BLaER1 (cell line): ENCODE data around the gene NCKAP5.

ENCODE experiments used
- H3K27ac ChIP-seq: shearing (Covaris generic); formaldehyde crosslinking; 2 replicates; pipeline ENCODE4 v1.8.1; 2022
- H3K27me3 ChIP-seq: shearing (Covaris generic); formaldehyde crosslinking; 2 replicates; pipeline ENCODE4 v1.8.1; 2022
- H3K36me3 ChIP-seq: shearing (Covaris generic); formaldehyde crosslinking; 2 replicates; pipeline ENCODE4 v1.8.1; 2022
- H3K4me1 ChIP-seq: shearing (Covaris generic); formaldehyde crosslinking; 2 replicates; pipeline ENCODE4 v1.8.1; 2022
- H3K4me2 ChIP-seq: shearing (Covaris generic); formaldehyde crosslinking; 2 replicates; pipeline ENCODE4 v1.8.1; 2022
- H3K4me3 ChIP-seq: shearing (Covaris generic); formaldehyde crosslinking; 2 replicates; pipeline ENCODE4 v1.8.1; 2022
- H3K9ac ChIP-seq: shearing (Covaris generic); formaldehyde crosslinking; 2 replicates; pipeline ENCODE4 v1.8.1; 2022
- H3K9me3 ChIP-seq: shearing (Covaris generic); formaldehyde crosslinking; 2 replicates; pipeline ENCODE4 v1.8.1; 2022
- H4K20me1 ChIP-seq: shearing (Covaris generic); formaldehyde crosslinking; 2 replicates; pipeline ENCODE4 v1.8.1; 2022
- Cebpa-rat ChIP-seq: shearing (Covaris generic); IDR thresholded peaks from 2 replicates; pipeline ENCODE4 v1.8.1; 2022

Gene NCKAP5

GRCh38 chr2:133453032-133453431 is 115.2 kb downstream of the NCKAP5 start:
- Histone ChIP-seq H3K9me3 (no peaks in the 10 kb centered on the region), H3K9ac (no peak overlapping the region), H3K36me3 (no peaks in the 10 kb centered on the region), H3K27ac (no peak overlapping the region), H3K4me1 (no peaks in the 10 kb centered on the region), H3K4me3 (no peak overlapping the region), H4K20me1 (no peaks in the 10 kb centered on the region), H3K4me2 (no peak overlapping the region), H3K27me3 (no peaks in the 10 kb centered on the region)
- TF ChIP-seq Cebpa-rat, result no peak

GRCh38 chr2:133452583-133452982 is 115.7 kb downstream of the NCKAP5 start:
- Histone ChIP-seq H4K20me1 (no peaks in the 10 kb centered on the region), H3K36me3 (no peaks in the 10 kb centered on the region), H3K4me3 (no peak overlapping the region), H3K9ac (no peak overlapping the region), H3K4me1 (no peaks in the 10 kb centered on the region), H3K27ac (no peak overlapping the region), H3K4me2 (no peak overlapping the region), H3K27me3 (no peaks in the 10 kb centered on the region), H3K9me3 (no peaks in the 10 kb centered on the region)
- TF ChIP-seq Cebpa-rat, result no peak

GRCh38 chr2:133452146-133452545 is 116.1 kb downstream of the NCKAP5 start:
- Histone ChIP-seq H3K36me3 (no peaks in the 10 kb centered on the region), H4K20me1 (no peaks in the 10 kb centered on the region), H3K9me3 (no peaks in the 10 kb centered on the region), H3K9ac (no peak overlapping the region), H3K4me1 (no peaks in the 10 kb centered on the region), H3K4me3 (no peak overlapping the region), H3K27me3 (no peaks in the 10 kb centered on the region), H3K4me2 (no peak overlapping the region), H3K27ac (no peak overlapping the region)
- TF ChIP-seq Cebpa-rat, result no peak

GRCh38 chr2:133448195-133448594 is 120.1 kb downstream of the NCKAP5 start:
- no peak overlapping the region for H3K4me3 ChIP-seq
- no peak overlapping the region for H3K27ac ChIP-seq
- no peak overlapping the region for H3K4me2 ChIP-seq
- H3K36me3 ChIP-seq, result no peaks in the 10 kb centered on the region
- no peaks in the 10 kb centered on the region for H3K9me3 ChIP-seq
- no peaks in the 10 kb centered on the region for H4K20me1 ChIP-seq
- H3K4me1 ChIP-seq, result no peaks in the 10 kb centered on the region
- H3K9ac ChIP-seq, result no peak overlapping the region
- no peak for TF ChIP-seq Cebpa-rat
- H3K27me3 ChIP-seq, result no peaks in the 10 kb centered on the region

GRCh38 chr2:133447303-133447702 is 121.0 kb downstream of the NCKAP5 start:
- Histone ChIP-seq H3K9me3 (no peaks in the 10 kb centered on the region), H3K27ac (no peak overlapping the region), H3K4me2 (no peak overlapping the region), H3K4me3 (no peak overlapping the region), H3K4me1 (no peaks in the 10 kb centered on the region), H3K36me3 (no peaks in the 10 kb centered on the region), H4K20me1 (no peaks in the 10 kb centered on the region), H3K9ac (no peak overlapping the region), H3K27me3 (no peaks in the 10 kb centered on the region)
- no peak for TF ChIP-seq Cebpa-rat

GRCh38 chr2:133444465-133444864 is 123.8 kb downstream of the NCKAP5 start:
- no peak overlapping the region for H3K9ac ChIP-seq
- no peaks in the 10 kb centered on the region for H3K4me1 ChIP-seq
- no peak overlapping the region for H3K4me2 ChIP-seq
- H3K9me3 ChIP-seq, result no peaks in the 10 kb centered on the region
- TF ChIP-seq Cebpa-rat, result no peak
- no peak overlapping the region for H3K4me3 ChIP-seq
- no peaks in the 10 kb centered on the region for H4K20me1 ChIP-seq
- H3K36me3 ChIP-seq, result no peaks in the 10 kb centered on the region
- H3K27ac ChIP-seq, result no peak overlapping the region
- H3K27me3 ChIP-seq, result no peaks in the 10 kb centered on the region

- TF ChIP-seq Cebpa-rat, result no peak
- Histone ChIP-seq H3K4me1 (no peaks in the 10 kb centered on the region), H4K20me1 (no peaks in the 10 kb centered on the region), H3K9me3 (no peaks in the 10 kb centered on the region), H3K27me3 (no peaks in the 10 kb centered on the region), H3K27ac (no peak overlapping the region), H3K36me3 (no peaks in the 10 kb centered on the region), H3K4me3 (no peak overlapping the region), H3K9ac (no peak overlapping the region), H3K4me2 (no peak overlapping the region)
These were observed 125.9 kb downstream of the NCKAP5 start for GRCh38 chr2:133442393-133442792.

GRCh38 chr2:133439565-133439920 is 128.7 kb downstream of the NCKAP5 start:
- H3K4me1 ChIP-seq, result no peaks in the 10 kb centered on the region
- no peaks in the 10 kb centered on the region for H3K27me3 ChIP-seq
- H3K27ac ChIP-seq, result no peak overlapping the region
- no peak overlapping the region for H3K4me3 ChIP-seq
- H3K9ac ChIP-seq, result no peak overlapping the region
- H4K20me1 ChIP-seq, result no peaks in the 10 kb centered on the region
- H3K9me3 ChIP-seq, result no peaks in the 10 kb centered on the region
- TF ChIP-seq Cebpa-rat, result no peak
- H3K4me2 ChIP-seq, result no peak overlapping the region
- H3K36me3 ChIP-seq, result no peaks in the 10 kb centered on the region

GRCh38 chr2:133438848-133439564 is 129.3 kb downstream of the NCKAP5 start:
- TF ChIP-seq Cebpa-rat, result no peak
- Histone ChIP-seq H3K4me1 (no peaks in the 10 kb centered on the region), H4K20me1 (no peaks in the 10 kb centered on the region)

GRCh38 chr2:133438026-133438425 is 130.2 kb downstream of the NCKAP5 start:
- H3K4me1 ChIP-seq, result no peaks in the 10 kb centered on the region
- TF ChIP-seq Cebpa-rat, result no peak
- no peak overlapping the region for H3K9ac ChIP-seq
- H3K27ac ChIP-seq, result no peak overlapping the region
- no peaks in the 10 kb centered on the region for H3K36me3 ChIP-seq
- H3K9me3 ChIP-seq, result no peaks in the 10 kb centered on the region
- no peaks in the 10 kb centered on the region for H4K20me1 ChIP-seq
- H3K4me3 ChIP-seq, result no peak overlapping the region
- no peaks in the 10 kb centered on the region for H3K27me3 ChIP-seq
- H3K4me2 ChIP-seq, result no peak overlapping the region

More at GRCh38 chr2:133438848-133439564, 129.3 kb downstream of the NCKAP5 start:
- no peak overlapping the region for H3K4me3 ChIP-seq
- no peak overlapping the region for H3K9ac ChIP-seq
- H3K36me3 ChIP-seq, result no peaks in the 10 kb centered on the region
- H3K4me2 ChIP-seq, result no peak overlapping the region
- no peak overlapping the region for H3K27ac ChIP-seq
- H3K27me3 ChIP-seq, result no peaks in the 10 kb centered on the region
- H3K9me3 ChIP-seq, result no peaks in the 10 kb centered on the region

GRCh38 chr2:133437492-133437891 is 130.8 kb downstream of the NCKAP5 start:
- no peaks in the 10 kb centered on the region for H4K20me1 ChIP-seq

More at GRCh38 chr2:133437492-133437891, 130.8 kb downstream of the NCKAP5 start:
- H3K9me3 ChIP-seq, result no peaks in the 10 kb centered on the region
- no peak overlapping the region for H3K4me2 ChIP-seq
- H3K4me3 ChIP-seq, result no peak overlapping the region
- no peaks in the 10 kb centered on the region for H3K27me3 ChIP-seq
- H3K36me3 ChIP-seq, result no peaks in the 10 kb centered on the region
- H3K9ac ChIP-seq, result no peak overlapping the region
- H3K4me1 ChIP-seq, result no peaks in the 10 kb centered on the region
- TF ChIP-seq Cebpa-rat, result no peak
- H3K27ac ChIP-seq, result no peak overlapping the region
